Calu3 (cell line): ENCODE measurements around the gene HSDL1. TPM values are rescaled to one million over a fixed set of nuclear protein-coding genes. Genes with fewer than 3 reads are reported as not detected.

Experiments used
- BruUV-seq: library from RNA; stranded (reverse); fragments of 400-500 nt; replicated peaks from 2 replicates; lab custom pipeline; 2021; lab: Mats Ljungman, UMichigan
- CTCF ChIA-PET: fragments of 300-600 bp; sonication (Branson Sonifier 250); formaldehyde crosslinking; loops from one replicate; lab custom pipeline; 2022; ENCODE audit warnings: antibody characterized with exemption; lab: Charles Lee
- DNase-seq: peaks from one replicate; pipeline ENCODE4 v3.0.0; 2022
- H3K27ac Mint-ChIP-seq: one replicate; pipeline ENCODE4 v1.8.0; 2022; ENCODE audit warnings: mixed read lengths; ENCODE audit not compliant: unreplicated experiment
- H3K27me3 Mint-ChIP-seq: one replicate; pipeline ENCODE4 v1.8.0; 2022; ENCODE audit warnings: mixed read lengths; ENCODE audit not compliant: unreplicated experiment
- H3K36me3 Mint-ChIP-seq: one replicate; pipeline ENCODE4 v1.8.0; 2022; ENCODE audit warnings: mild to moderate bottlenecking, moderate library complexity, mixed read lengths; ENCODE audit not compliant: insufficient read depth, unreplicated experiment
- H3K4me1 Mint-ChIP-seq: one replicate; pipeline ENCODE4 v1.8.0; 2022; ENCODE audit warnings: mild to moderate bottlenecking, low read depth, mixed read lengths; ENCODE audit not compliant: unreplicated experiment
- H3K4me3 Mint-ChIP-seq: one replicate; pipeline ENCODE4 v1.8.0; 2022; ENCODE audit warnings: mild to moderate bottlenecking, low read depth, moderate library complexity, mixed read lengths; ENCODE audit not compliant: unreplicated experiment
- H3K9me3 Mint-ChIP-seq: one replicate; pipeline ENCODE4 v1.8.0; 2022; ENCODE audit warnings: low read depth, mixed read lengths; ENCODE audit not compliant: unreplicated experiment
- CTCF ChIP-seq: fragments of 200-600 bp; IDR thresholded peaks from one replicate; pipeline ENCODE4 v1.8.0; 2022; ENCODE audit warnings: antibody characterized with exemption; ENCODE audit not compliant: unreplicated experiment
- intact Hi-C: fragments of 100-400 bp; cut with micrococcal nuclease; formaldehyde crosslinking; loops from one replicate; pipeline ENCODE4 v1.10.0; 2022; ENCODE audit not compliant: unreplicated experiment
- total RNA-seq: library from RNA; stranded (reverse); gene quantifications from 2 replicates; pipeline ENCODE4 v1.2.3, GENCODE V29; 2022

Gene HSDL1
- total RNA-seq, 1 experiment from 2014 or later = 20.8 TPM

GRCh38 chr16:84137769-84138357, 7.1 kb downstream of the HSDL1 start:
- Mint-ChIP-seq H3K9me3 (no peaks in the 10 kb centered on the region), H3K36me3 (no peaks in the 10 kb centered on the region), H3K27me3 (no peaks in the 10 kb centered on the region), H3K27ac (no peak overlapping the region), H3K4me1 (peaks cover 9% of the 10 kb centered on the region), H3K4me3 (no peak overlapping the region)
- no peak for DNase-seq
- intact Hi-C loops = no loop called here
- no TSS peak for BruUV-seq
- no peak for TF ChIP-seq CTCF
- CTCF ChIA-PET = interaction anchor here (0.6 kb wide), 2 partner anchors 9 to 91 kb away, joined by 3 to 4 read pairs; no protein-coding TSS in a partner anchor

GRCh38 chr16:84137287-84137686, 7.7 kb downstream of the HSDL1 start:
- no peak overlapping the region for H3K27ac Mint-ChIP-seq
- CTCF ChIA-PET = interaction anchor here (0.6 kb wide), 1 partner anchor 91 kb away, joined by 3 read pairs; no protein-coding TSS in a partner anchor
- DNase-seq = no peak
- no peaks in the 10 kb centered on the region for H3K36me3 Mint-ChIP-seq
- TF ChIP-seq CTCF = no peak
- no peak overlapping the region for H3K4me3 Mint-ChIP-seq
- intact Hi-C loops = no loop called here
- no peaks in the 10 kb centered on the region for H3K27me3 Mint-ChIP-seq
- no peaks in the 10 kb centered on the region for H3K9me3 Mint-ChIP-seq
- H3K4me1 Mint-ChIP-seq = peaks cover 9% of the 10 kb centered on the region
- BruUV-seq = no TSS peak

- BruUV-seq = no TSS peak
- no peaks in the 10 kb centered on the region for H3K36me3 Mint-ChIP-seq
- intact Hi-C loops = no loop called here
- peaks cover 9% of the 10 kb centered on the region for H3K4me1 Mint-ChIP-seq
- H3K27me3 Mint-ChIP-seq = no peaks in the 10 kb centered on the region
- H3K4me3 Mint-ChIP-seq = no peak overlapping the region
- TF ChIP-seq CTCF = no peak
- no peak overlapping the region for H3K27ac Mint-ChIP-seq
- no peaks in the 10 kb centered on the region for H3K9me3 Mint-ChIP-seq
- no peak for DNase-seq
- CTCF ChIA-PET = no interaction called here
These were observed 8.4 kb downstream of the HSDL1 start for GRCh38 chr16:84136331-84137125.

GRCh38 chr16:84132527-84133285, 12.3 kb downstream of the HSDL1 start:
- no peak overlapping the region for H3K27ac Mint-ChIP-seq
- CTCF ChIA-PET = interaction anchor here (0.7 kb wide), 1 partner anchor 20 kb away, joined by 3 read pairs; no protein-coding TSS in a partner anchor
- intact Hi-C loops = no loop called here
- no peak overlapping the region for H3K4me3 Mint-ChIP-seq
- BruUV-seq = no TSS peak
- peaks cover 5% of the 10 kb centered on the region for H3K36me3 Mint-ChIP-seq
- TF ChIP-seq CTCF = no peak
- H3K9me3 Mint-ChIP-seq = no peaks in the 10 kb centered on the region
- no peaks in the 10 kb centered on the region for H3K27me3 Mint-ChIP-seq
- DNase-seq = no peak
- no peaks in the 10 kb centered on the region for H3K4me1 Mint-ChIP-seq
